HepG2 (cell line): ENCODE results near the gene PCBP2. TPM values are rescaled to one million over a fixed set of nuclear protein-coding genes. Genes with fewer than 3 reads are reported as not detected.
A peak's percentile ranks its signal among the peaks of the same experiment; 100 is the strongest.

Experiments used
- AGO2 ChIP-seq: fragments of 200-400 bp; formaldehyde crosslinking; optimal IDR thresholded peaks from 2 replicates; pipeline ENCODE3; 2017; ENCODE audit warnings: mild to moderate bottlenecking, low read depth, low read length, moderate library complexity
- ATF1 ChIP-seq: IDR thresholded peaks from 2 replicates; pipeline ENCODE4 v1.6.1; 2016; ENCODE audit warnings: mild to moderate bottlenecking, control low read depth
- FOXM1 ChIP-seq: sonication (generic); formaldehyde crosslinking; IDR thresholded peaks from 2 replicates; pipeline ENCODE4 v1.5.0; 2020; ENCODE audit warnings: missing genetic modification reagents
- GRHL1 ChIP-seq: sonication (generic); formaldehyde crosslinking; conservative IDR thresholded peaks from 2 replicates; pipeline ENCODE4 v1.8.0; 2022; ENCODE audit warnings: missing genetic modification reagents
- HDAC2 ChIP-seq: sonication (generic); formaldehyde crosslinking; IDR thresholded peaks from 2 replicates; pipeline ENCODE4 v1.4.0; 2020; ENCODE audit warnings: missing genetic modification reagents
- HNF4A ChIP-seq: sonication (generic); formaldehyde crosslinking; IDR thresholded peaks from 2 replicates; pipeline ENCODE4 v1.4.0; 2020; ENCODE audit warnings: missing genetic modification reagents
- NFE2L2 ChIP-seq: fragments of 150-350 bp; IDR thresholded peaks from 2 replicates; pipeline ENCODE4 v1.6.1; 2014; ENCODE audit warnings: low read length
- NR2F6 ChIP-seq, 2 experiments: IDR thresholded peaks; 2 replicates each; pipeline ENCODE4 v1.6.1; 2016; ENCODE audit warnings: antibody characterized with exemption in 1 of 2, mild to moderate bottlenecking in 1 of 2
- RBFOX2 ChIP-seq: fragments of 200-400 bp; formaldehyde crosslinking; IDR thresholded peaks from 2 replicates; pipeline ENCODE4 v1.6.1; 2017; ENCODE audit warnings: low read depth, mild to moderate bottlenecking, low read length
- RFXANK ChIP-seq: IDR thresholded peaks from 2 replicates; pipeline ENCODE4 v1.6.1; 2016
- SALL2 ChIP-seq: sonication (generic); formaldehyde crosslinking; IDR thresholded peaks from 2 replicates; pipeline ENCODE4 v1.8.1; 2023; ENCODE audit warnings: mild to moderate bottlenecking, missing genetic modification reagents, inconsistent platforms
- SP1 ChIP-seq, 2 experiments: fragments of 450-650 bp in 1 of 2; sonication (generic) in 1 of 2; formaldehyde crosslinking in 1 of 2; IDR thresholded peaks; 2 replicates each; pipeline versions ENCODE4 v1.4.0 to v1.6.1; 2016 to 2020; ENCODE audit warnings: missing genetic modification reagents in 1 of 2
- TAF1 ChIP-seq: sonication (generic); formaldehyde crosslinking; IDR thresholded peaks from 2 replicates; pipeline ENCODE4 v1.4.0; 2020; ENCODE audit warnings: missing genetic modification reagents
- ZBTB43 ChIP-seq: sonication (generic); formaldehyde crosslinking; conservative IDR thresholded peaks from 2 replicates; pipeline ENCODE4 v1.4.0; 2020; ENCODE audit warnings: missing genetic modification reagents
- ZKSCAN5 ChIP-seq: sonication (generic); formaldehyde crosslinking; IDR thresholded peaks from 2 replicates; pipeline ENCODE4 v1.5.1; 2020; ENCODE audit warnings: mild to moderate bottlenecking, missing genetic modification reagents
- ZNF18 ChIP-seq: sonication (generic); formaldehyde crosslinking; IDR thresholded peaks from 2 replicates; pipeline ENCODE4 v1.8.0; 2022; ENCODE audit warnings: mild to moderate bottlenecking, missing genetic modification reagents; ENCODE audit not compliant: insufficient replicate concordance
- ZNF232 ChIP-seq: sonication (generic); formaldehyde crosslinking; IDR thresholded peaks from 2 replicates; pipeline ENCODE4 v1.4.0; 2020; ENCODE audit warnings: missing genetic modification reagents, borderline replicate concordance
- ZNF235 ChIP-seq: sonication (generic); formaldehyde crosslinking; IDR thresholded peaks from 2 replicates; pipeline ENCODE4 v1.8.1; 2023; ENCODE audit warnings: mild to moderate bottlenecking, missing genetic modification reagents, borderline replicate concordance
- ZNF605 ChIP-seq: sonication (generic); formaldehyde crosslinking; IDR thresholded peaks from 2 replicates; pipeline ENCODE4 v1.8.0; 2022; ENCODE audit warnings: mild to moderate bottlenecking, missing genetic modification reagents
- ZNF747 ChIP-seq: sonication (generic); formaldehyde crosslinking; IDR thresholded peaks from 2 replicates; pipeline ENCODE4 v1.8.1; 2023; ENCODE audit warnings: missing genetic modification reagents, mild to moderate bottlenecking, borderline replicate concordance
- ZNF788 ChIP-seq: sonication (generic); formaldehyde crosslinking; IDR thresholded peaks from 2 replicates; pipeline ENCODE4 v1.5.0; 2020; ENCODE audit warnings: mild to moderate bottlenecking, missing genetic modification reagents, borderline replicate concordance
- ZNF850 ChIP-seq: sonication (generic); formaldehyde crosslinking; conservative IDR thresholded peaks from 2 replicates; pipeline ENCODE4 v1.9.0; 2021; ENCODE audit warnings: mild to moderate bottlenecking, missing genetic modification reagents
- ZNF879 ChIP-seq: sonication (generic); formaldehyde crosslinking; IDR thresholded peaks from 2 replicates; pipeline ENCODE4 v1.8.1; 2023; ENCODE audit warnings: missing genetic modification reagents
- polyA plus RNA-seq, 8 experiments: library from polyadenylated mRNA; depleted of rRNA in 3 of 8; stranded (reverse) in 7 of 8; unstranded in 1 of 8; fragments of >200 nt; fragmentation: Illumina TruSeq in 4 of 8; extraction: Trizol in 4 of 8; gene quantifications; 2 replicates each; pipeline versions ENCODE4 v1.2.1 to v1.2.3, GENCODE V29; 2011 to 2016; ENCODE audit warnings: low read depth in 4 of 8, missing spikeins in 1 of 8, mixed read lengths in 1 of 8; ENCODE audit not compliant: insufficient read depth in 1 of 8
- total RNA-seq, 5 experiments: library from RNA; depleted of rRNA; stranded (reverse); fragments of >200 nt; fragmentation: Illumina TruSeq; extraction: Trizol; gene quantifications; 2 replicates each; pipeline ENCODE4 v1.2.3, GENCODE V29; 2016; ENCODE audit warnings: low read depth in 1 of 5
- TF ChIP-seq, protein P1 (sequence below): fragments of 450-650 bp; IDR thresholded peaks from 2 replicates; pipeline ENCODE4 v1.6.1; 2017

Gene PCBP2
- total and polyA plus RNA-seq, 2 of the 13 experiments (the other 11 are each of a cell fraction or from before 2014, with no cell fraction given), result 154 to 345 TPM

DNA sequence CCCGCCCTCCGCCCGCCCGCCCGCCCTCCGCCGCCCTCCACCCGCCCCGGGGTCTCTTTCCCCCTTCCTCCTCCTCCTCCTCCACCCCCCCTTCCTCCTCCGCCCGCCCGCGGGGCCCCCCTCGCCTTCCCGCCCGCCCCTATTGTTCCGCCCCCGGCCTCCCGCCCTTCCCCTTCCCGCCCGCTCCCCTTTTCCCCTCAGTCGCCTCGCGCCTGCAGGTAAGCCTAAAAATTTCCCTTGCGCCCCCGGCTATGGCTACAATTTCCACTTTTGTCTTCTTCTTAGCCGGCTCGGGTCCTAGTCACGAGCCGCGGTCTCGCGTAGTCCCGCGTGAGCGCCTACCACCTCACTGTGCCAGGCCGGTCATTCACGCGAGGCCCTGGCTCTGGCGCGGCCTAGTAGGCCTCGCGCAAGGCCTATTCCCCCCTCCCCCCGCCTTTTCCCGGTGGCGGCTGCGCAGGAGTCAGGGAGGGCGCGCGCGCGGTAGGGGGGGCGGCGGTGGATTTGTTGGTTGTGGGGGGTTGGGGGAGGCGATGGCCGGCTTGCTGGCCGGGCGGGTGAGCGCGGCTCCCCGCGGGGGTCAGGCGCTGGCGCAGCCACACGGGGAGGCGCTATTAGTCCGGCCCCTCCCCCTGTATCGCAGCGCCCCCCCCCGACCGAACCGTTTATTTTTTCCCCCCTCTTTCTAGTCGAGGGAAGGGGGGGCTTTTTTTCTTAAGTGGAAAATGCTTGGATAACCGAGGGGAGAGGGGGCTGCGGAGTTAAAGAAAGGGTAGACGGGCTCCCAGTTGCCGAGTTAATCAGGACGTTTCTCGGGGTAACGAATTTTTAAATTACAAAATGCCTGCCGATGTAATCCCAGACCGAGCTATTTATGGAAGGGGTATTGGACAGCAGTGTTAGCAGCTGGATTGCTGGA lies 516 bp downstream of the PCBP2 start (continued):
- TF ChIP-seq ZBTB43 (0 out of 2 replicates have a peak, but pooled peaks have one; percentile 21), SP1 (IDR thresholded peaks at IDR 0.05) (no peak), SP1 (CRISPR knock-in tag; IDR thresholded peaks at IDR 0.05) (peak; percentile 67; the same call in 1 of the 2 replicates), ZNF232 (CRISPR knock-in tag) (0 out of 2 replicates have a peak, but pooled peaks have one; percentile 32), ZNF605 (CRISPR knock-in tag) (peak; percentile 79; the same call in 1 of the 2 replicates), ZNF850 (0 out of 2 replicates have a peak, but pooled peaks have one; percentile 51), RBFOX2 (peak; percentile 95), SALL2 (CRISPR knock-in tag) (no peak; the same call in 1 of the 2 replicates), RFXANK (CRISPR knock-in tag) (no peak), NFE2L2 (no peak), ZNF747 (CRISPR knock-in tag) (no peak), GRHL1 (CRISPR knock-in tag) (no peak), HDAC2 (CRISPR knock-in tag) (0 out of 2 replicates have a peak, but pooled peaks have one; percentile 27), ZNF788 (CRISPR knock-in tag) (0 out of 2 replicates have a peak, but pooled peaks have one; percentile 36), HNF4A (CRISPR knock-in tag) (0 out of 2 replicates have a peak, but pooled peaks have one; percentile 15), FOXM1 (peak; percentile 87), NR2F6 (IDR thresholded peaks at IDR 0.05) (no peak), NR2F6 (CRISPR knock-in tag; IDR thresholded peaks at IDR 0.05) (no peak), AGO2 (peak; percentile 94), ZNF235 (CRISPR knock-in tag) (no peak), ATF1 (no peak), ZNF18 (CRISPR knock-in tag) (peak; percentile 63), TAF1 (CRISPR knock-in tag) (peak; percentile 62), ZKSCAN5 (CRISPR knock-in tag) (no peak), ZNF879 (CRISPR knock-in tag) (peak; percentile 78; the same call in 1 of the 2 replicates)
- TF ChIP-seq, protein P1, sequence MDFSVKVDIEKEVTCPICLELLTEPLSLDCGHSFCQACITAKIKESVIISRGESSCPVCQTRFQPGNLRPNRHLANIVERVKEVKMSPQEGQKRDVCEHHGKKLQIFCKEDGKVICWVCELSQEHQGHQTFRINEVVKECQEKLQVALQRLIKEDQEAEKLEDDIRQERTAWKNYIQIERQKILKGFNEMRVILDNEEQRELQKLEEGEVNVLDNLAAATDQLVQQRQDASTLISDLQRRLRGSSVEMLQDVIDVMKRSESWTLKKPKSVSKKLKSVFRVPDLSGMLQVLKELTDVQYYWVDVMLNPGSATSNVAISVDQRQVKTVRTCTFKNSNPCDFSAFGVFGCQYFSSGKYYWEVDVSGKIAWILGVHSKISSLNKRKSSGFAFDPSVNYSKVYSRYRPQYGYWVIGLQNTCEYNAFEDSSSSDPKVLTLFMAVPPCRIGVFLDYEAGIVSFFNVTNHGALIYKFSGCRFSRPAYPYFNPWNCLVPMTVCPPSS, result no peak
